RWPE2 (cell line): ENCODE results near the gene RGS17.

Experiments used
- ATAC-seq: fragments of 200-7000 bp; cut with Tn5 transposase; 3 replicates; pipeline ENCODE4 v1.9.1; 2021; ENCODE audit warnings: low read depth
- DNase-seq: peaks from one replicate; pipeline ENCODE4 v3.0.0-alpha.2; 2020; ENCODE audit warnings: low spot score
- H3K27ac ChIP-seq: fragments of 450-650 bp; 2 replicates; pipeline ENCODE4 v1.5.1; 2017; ENCODE audit warnings: mild to moderate bottlenecking; ENCODE audit not compliant: poor library complexity, severe bottlenecking
- H3K27me3 ChIP-seq: fragments of 250-450 bp; sonication (Bioruptor Pico); 2 replicates; pipeline ENCODE4 v1.5.1; 2021; ENCODE audit warnings: mild to moderate bottlenecking, moderate library complexity; ENCODE audit not compliant: insufficient read depth, poor library complexity, severe bottlenecking
- H3K36me3 ChIP-seq: fragments of 250-450 bp; sonication (Bioruptor Pico); 2 replicates; pipeline ENCODE4 v1.5.1; 2020; ENCODE audit warnings: low read depth, mild to moderate bottlenecking, moderate library complexity
- H3K4me1 ChIP-seq: fragments of 250-450 bp; sonication (Bioruptor Pico); 2 replicates; pipeline ENCODE4 v1.5.1; 2021; ENCODE audit warnings: mild to moderate bottlenecking, moderate library complexity; ENCODE audit not compliant: insufficient read depth, poor library complexity, severe bottlenecking
- H3K4me3 ChIP-seq: fragments of 250-450 bp; sonication (Bioruptor Pico); 2 replicates; pipeline ENCODE4 v1.5.1; 2021; ENCODE audit warnings: mild to moderate bottlenecking, moderate library complexity; ENCODE audit not compliant: severe bottlenecking
- H3K9me3 ChIP-seq: fragments of 250-450 bp; sonication (Bioruptor Pico); 2 replicates; pipeline ENCODE4 v1.5.1; 2021; ENCODE audit warnings: mild to moderate bottlenecking, moderate library complexity; ENCODE audit not compliant: severe bottlenecking
- CTCF ChIP-seq: fragments of 450-650 bp; IDR thresholded peaks from one replicate; pipeline ENCODE4 v1.5.1; 2017; ENCODE audit warnings: mild to moderate bottlenecking, moderate library complexity; ENCODE audit not compliant: poor library complexity, severe bottlenecking

Gene RGS17

GRCh38 chr6:153129873-153130514, 1.1 kb downstream of the RGS17 start:
- peak overlapping the region; percentile 38 for H3K27ac ChIP-seq
- no peak for TF ChIP-seq CTCF
- H3K9me3 ChIP-seq: no peaks in the 10 kb centered on the region
- DNase-seq: no peak
- peak overlapping the region; percentile 67 for H3K4me3 ChIP-seq
- no peaks in the 10 kb centered on the region for H3K27me3 ChIP-seq
- H3K4me1 ChIP-seq: peaks cover 8% of the 10 kb centered on the region
- no peaks in the 10 kb centered on the region for H3K36me3 ChIP-seq
- ATAC-seq: peak; percentile 66

- Histone ChIP-seq H3K27me3 (no peaks in the 10 kb centered on the region), H3K9me3 (no peaks in the 10 kb centered on the region), H3K36me3 (no peaks in the 10 kb centered on the region), H3K4me3 (no peak overlapping the region), H3K4me1 (peaks cover 14% of the 10 kb centered on the region), H3K27ac (no peak overlapping the region)
- TF ChIP-seq CTCF: no peak
- DNase-seq (no peak), ATAC-seq (no peak)
These were observed 4.9 kb downstream of the RGS17 start for GRCh38 chr6:153126218-153126617.

- Histone ChIP-seq H3K36me3 (no peaks in the 10 kb centered on the region), H3K27me3 (no peaks in the 10 kb centered on the region), H3K9me3 (no peaks in the 10 kb centered on the region), H3K27ac (no peak overlapping the region), H3K4me3 (no peak overlapping the region), H3K4me1 (peaks cover 18% of the 10 kb centered on the region)
- DNase-seq: no peak
- no peak for TF ChIP-seq CTCF
- peak; percentile 53; the same call in 2 of the 3 replicates for ATAC-seq
These were observed 6.0 kb downstream of the RGS17 start for GRCh38 chr6:153125032-153125431.

- Histone ChIP-seq H3K9me3 (no peaks in the 10 kb centered on the region), H3K27ac (no peak overlapping the region), H3K4me1 (peaks cover 23% of the 10 kb centered on the region), H3K36me3 (no peaks in the 10 kb centered on the region), H3K27me3 (no peaks in the 10 kb centered on the region), H3K4me3 (no peak overlapping the region)
- no peak for DNase-seq
- TF ChIP-seq CTCF: no peak
- ATAC-seq: no peak
These were observed 7.3 kb downstream of the RGS17 start for GRCh38 chr6:153123801-153124200.

GRCh38 chr6:153121311-153121710, 9.8 kb downstream of the RGS17 start:
- no peaks in the 10 kb centered on the region for H3K9me3 ChIP-seq

More at GRCh38 chr6:153121311-153121710, 9.8 kb downstream of the RGS17 start:
- no peak overlapping the region for H3K4me3 ChIP-seq
- ATAC-seq (no peak), DNase-seq (no peak)
- no peaks in the 10 kb centered on the region for H3K27me3 ChIP-seq
- no peak for TF ChIP-seq CTCF
- H3K4me1 ChIP-seq: peaks cover 35% of the 10 kb centered on the region
- H3K27ac ChIP-seq: peak overlapping the region; percentile 24
- no peaks in the 10 kb centered on the region for H3K36me3 ChIP-seq
